Progenitor cell of endocrine pancreas (in vitro differentiated cells): ENCODE data around the gene CDH1. TPM values are rescaled to one million over a fixed set of nuclear protein-coding genes. Genes with fewer than 3 reads are reported as not detected.

Experiments used
- DNase-seq: peaks from one replicate; pipeline ENCODE4 v3.0.0; 2021; ENCODE audit warnings: low spot score; ENCODE audit not compliant: unreplicated experiment
- H3K27ac Mint-ChIP-seq: 2 replicates; pipeline ENCODE4 v1.8.0; 2021; ENCODE audit warnings: mild to moderate bottlenecking, moderate library complexity, mixed read lengths
- H3K27me3 Mint-ChIP-seq: 2 replicates; pipeline ENCODE4 v1.8.0; 2021; ENCODE audit warnings: mixed read lengths
- H3K36me3 Mint-ChIP-seq: 2 replicates; pipeline ENCODE4 v1.8.0; 2022; ENCODE audit warnings: mixed read lengths; ENCODE audit not compliant: insufficient read depth
- H3K4me1 Mint-ChIP-seq: 2 replicates; pipeline ENCODE4 v1.8.0; 2021; ENCODE audit warnings: low read depth, mixed read lengths
- H3K4me3 Mint-ChIP-seq: 2 replicates; pipeline ENCODE4 v1.8.0; 2021; ENCODE audit warnings: low read depth, mild to moderate bottlenecking, moderate library complexity, mixed read lengths
- H3K9me3 Mint-ChIP-seq: 2 replicates; pipeline ENCODE4 v1.8.0; 2021; ENCODE audit warnings: low read depth, mixed read lengths
- CTCF ChIP-seq: fragments of 200-600 bp; sonication (generic); IDR thresholded peaks from one replicate; pipeline ENCODE4 v1.5.0; 2021; ENCODE audit warnings: antibody characterized with exemption, mild to moderate bottlenecking; ENCODE audit not compliant: unreplicated experiment
- total RNA-seq: library from RNA; stranded (reverse); gene quantifications from 2 replicates; pipeline ENCODE4 v1.2.1, GENCODE V29; 2021

The CDH1 gene
- total RNA-seq, 1 donor from 2014 or later: 586 TPM

DNA sequence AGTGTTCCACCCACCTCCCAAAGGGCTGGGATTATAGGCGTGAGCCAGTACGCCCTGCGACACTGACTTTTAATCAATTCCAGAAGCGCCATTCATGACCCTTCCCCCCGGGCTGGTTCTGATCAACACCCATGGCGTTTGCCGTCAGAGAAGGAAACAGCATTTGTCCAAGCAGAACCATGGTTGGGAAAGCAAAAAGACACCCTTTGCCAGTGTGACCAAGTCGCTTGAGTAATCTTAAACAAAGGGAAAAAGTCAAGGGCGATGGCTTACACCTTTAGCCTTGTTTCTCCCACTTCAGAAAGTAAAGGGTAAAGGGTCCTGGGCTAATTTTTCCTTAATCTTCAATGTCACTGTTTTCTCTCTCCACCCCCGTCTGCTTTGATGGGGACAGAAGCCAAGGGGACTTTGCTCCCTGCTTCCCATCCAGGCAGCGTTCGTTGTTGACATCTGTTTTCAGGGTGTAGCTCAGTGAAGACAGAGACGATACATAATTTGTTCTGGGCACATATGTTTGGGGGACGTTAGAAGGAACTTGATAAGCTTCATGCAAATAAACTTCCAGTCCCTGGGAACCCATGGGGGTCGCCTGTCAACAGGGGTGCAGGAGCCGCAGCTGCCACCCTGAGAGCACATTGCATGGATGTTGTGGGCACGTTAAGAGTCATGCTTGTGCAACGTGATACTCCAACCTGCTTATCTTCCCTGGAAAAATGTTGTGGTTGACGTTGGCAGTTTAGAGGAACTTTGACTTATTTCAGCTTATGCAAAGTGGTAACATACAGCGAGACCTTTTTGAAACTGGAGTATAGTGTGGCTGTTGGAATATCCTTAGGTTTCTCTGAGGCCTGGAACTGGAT lies 55.6 kb downstream of the CDH1 start:
- no peaks in the 10 kb centered on the region for H3K9me3 Mint-ChIP-seq
- H3K4me1 Mint-ChIP-seq: peaks cover 29% of the 10 kb centered on the region
- DNase-seq: no peak
- TF ChIP-seq CTCF: no peak
- H3K27me3 Mint-ChIP-seq: no peaks in the 10 kb centered on the region
- H3K27ac Mint-ChIP-seq: peak overlapping the region; percentile 90
- no peak overlapping the region for H3K4me3 Mint-ChIP-seq
- H3K36me3 Mint-ChIP-seq: peaks cover 10% of the 10 kb centered on the region

- DNase-seq: no peak
- H3K9me3 Mint-ChIP-seq: no peaks in the 10 kb centered on the region
- H3K4me1 Mint-ChIP-seq: peaks cover 32% of the 10 kb centered on the region
- H3K4me3 Mint-ChIP-seq: no peak overlapping the region
- H3K27me3 Mint-ChIP-seq: no peaks in the 10 kb centered on the region
- peaks cover 10% of the 10 kb centered on the region for H3K36me3 Mint-ChIP-seq
- no peak overlapping the region for H3K27ac Mint-ChIP-seq
- TF ChIP-seq CTCF: no peak
Measured at GRCh38 chr16:68793401-68793857, 56.3 kb downstream of the CDH1 start.

DNA sequence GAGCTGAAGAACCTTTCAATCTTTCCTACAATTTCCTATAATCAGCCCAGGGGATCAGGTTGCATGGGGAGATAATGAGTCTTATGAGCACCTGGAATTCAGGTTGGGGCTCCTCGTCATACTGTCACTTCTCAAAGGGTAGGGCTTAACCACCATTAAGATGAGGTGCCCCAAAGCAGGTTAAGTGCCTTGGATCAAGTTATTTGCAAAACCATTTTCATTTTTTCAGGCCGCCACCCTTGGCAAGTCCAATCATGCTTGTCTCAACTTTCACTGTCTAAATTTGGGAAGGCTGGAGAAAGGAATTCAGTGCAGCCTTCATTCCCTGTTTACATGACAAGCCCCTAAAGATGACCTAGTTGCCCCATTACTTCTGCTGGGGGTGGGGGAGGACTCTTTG lies 61.3 kb downstream of the CDH1 start:
- H3K36me3 Mint-ChIP-seq: peaks cover 13% of the 10 kb centered on the region
- peak overlapping the region; percentile 85 for H3K27ac Mint-ChIP-seq
- DNase-seq: no peak
- TF ChIP-seq CTCF: no peak
- no peak overlapping the region for H3K4me3 Mint-ChIP-seq
- H3K9me3 Mint-ChIP-seq: no peaks in the 10 kb centered on the region
- H3K4me1 Mint-ChIP-seq: peaks cover 16% of the 10 kb centered on the region
- H3K27me3 Mint-ChIP-seq: no peaks in the 10 kb centered on the region

GRCh38 chr16:68800257-68800875 lies 63.3 kb downstream of the CDH1 start:
- peak; percentile 51 for DNase-seq
- Mint-ChIP-seq H3K9me3 (no peaks in the 10 kb centered on the region), H3K4me3 (no peak overlapping the region), H3K27me3 (no peaks in the 10 kb centered on the region), H3K4me1 (peaks cover 16% of the 10 kb centered on the region), H3K36me3 (peaks cover 23% of the 10 kb centered on the region), H3K27ac (peak overlapping the region; percentile 62)
- TF ChIP-seq CTCF: peak; percentile 83

DNA sequence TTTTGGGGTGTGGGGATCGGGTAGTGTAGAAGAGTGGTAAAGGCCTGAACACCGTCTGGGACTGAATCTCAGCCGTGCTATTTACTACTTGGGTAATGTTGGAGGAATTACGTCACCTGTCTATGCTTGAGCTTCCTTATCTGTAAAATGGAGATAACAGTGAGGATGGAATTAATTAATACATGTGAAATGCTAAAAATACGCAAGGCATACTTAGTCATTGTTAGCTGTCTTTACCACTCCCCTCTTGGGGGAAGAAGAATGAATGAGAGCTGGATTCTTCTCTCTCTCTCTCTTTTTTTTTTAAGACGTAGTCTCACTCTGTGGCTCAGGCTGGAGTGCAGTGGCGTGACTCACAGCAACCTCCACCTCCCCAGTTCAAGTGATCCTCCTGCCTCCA lies 65.1 kb downstream of the CDH1 start:
- Mint-ChIP-seq H3K27me3 (no peaks in the 10 kb centered on the region), H3K4me3 (no peak overlapping the region), H3K27ac (no peak overlapping the region), H3K4me1 (peaks cover 16% of the 10 kb centered on the region), H3K9me3 (no peaks in the 10 kb centered on the region), H3K36me3 (peaks cover 29% of the 10 kb centered on the region)
- no peak for TF ChIP-seq CTCF
- DNase-seq: no peak
